ENCODE results near the gene CFAP99.

GRCh38 chr4:2377241-2377640, 41.5 kb upstream of the CFAP99 start:
- TF ChIP-seq POLR2A (IDR thresholded peaks at IDR 0.05; ENCODE audit: low read depth, low read length) (no peak), CTCF (conservative IDR thresholded peaks at IDR 0.05; ENCODE audit: low read depth, low read length) (no peak), RFX5 (IDR thresholded peaks at IDR 0.05; ENCODE audit: low read depth, low read length) (no peak), BHLHE40 (IDR thresholded peaks at IDR 0.05; ENCODE audit: low read depth, low read length) (no peak), FOS (IDR thresholded peaks at IDR 0.05; ENCODE audit: low read depth, low read length) (no peak), CHD1 (IDR thresholded peaks at IDR 0.05; ENCODE audit: low read depth, low read length) (no peak), MXI1 (IDR thresholded peaks at IDR 0.05; ENCODE audit: borderline replicate concordance, low read depth, low read length) (no peak), ELK1 (IDR thresholded peaks at IDR 0.05; ENCODE audit: borderline replicate concordance, low read depth, low read length) (no peak), RAD21 (IDR thresholded peaks at IDR 0.05; ENCODE audit: low read length) (no peak), USF2 (IDR thresholded peaks at IDR 0.05; ENCODE audit: low read depth, low read length) (no peak), MAFK (IDR thresholded peaks at IDR 0.05; ENCODE audit: low read depth, low read length) (no peak), MAZ (IDR thresholded peaks at IDR 0.05; ENCODE audit: borderline replicate concordance, low read depth, low read length) (no peak), CEBPB (IDR thresholded peaks at IDR 0.05; ENCODE audit: low read depth, low read length) (no peak)

Measured in IMR-90 (cell line).